ENCODE measurements around the gene LHFPL3.
"Not testable (repeated sequence)": the region's sequence is repeated elsewhere in the genome, so short reads cannot be mapped to it uniquely, and the experiment has no call there.

The LHFPL3 gene

DNA sequence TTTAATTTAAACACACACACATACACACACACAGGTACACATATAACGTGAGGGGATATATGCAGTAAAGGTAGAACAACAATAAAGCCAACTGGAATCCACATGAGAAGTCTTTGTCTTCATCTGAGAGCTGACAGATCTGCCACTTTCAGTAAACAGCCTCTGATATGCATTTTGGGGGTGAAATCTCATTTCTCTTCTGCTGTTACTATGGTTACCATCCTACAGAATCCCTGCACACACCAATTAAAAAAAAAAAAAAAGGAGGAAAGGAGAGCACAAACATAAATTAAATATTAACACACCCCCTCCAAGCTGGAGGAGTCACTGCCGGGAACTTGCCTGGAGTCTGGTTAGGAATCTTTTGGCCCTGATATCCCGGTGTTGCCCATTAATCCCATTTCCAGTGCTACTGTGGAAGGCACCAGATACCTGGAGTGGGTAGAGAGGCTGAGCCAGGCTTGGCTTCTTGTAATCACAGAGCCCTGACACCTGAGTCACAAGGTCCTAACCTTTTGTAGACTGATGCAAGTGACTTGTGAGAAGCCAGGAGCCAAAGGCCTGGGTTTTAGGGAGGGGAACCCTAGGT, 169.1 kb downstream of the LHFPL3 start:
- no peak for DNase-seq

GRCh38 chr7:104499975-104500374, 171.6 kb downstream of the LHFPL3 start:
- DNase-seq: no peak

GRCh38 chr7:104509874-104510273, 181.5 kb downstream of the LHFPL3 start:
- no peak for DNase-seq

DNA sequence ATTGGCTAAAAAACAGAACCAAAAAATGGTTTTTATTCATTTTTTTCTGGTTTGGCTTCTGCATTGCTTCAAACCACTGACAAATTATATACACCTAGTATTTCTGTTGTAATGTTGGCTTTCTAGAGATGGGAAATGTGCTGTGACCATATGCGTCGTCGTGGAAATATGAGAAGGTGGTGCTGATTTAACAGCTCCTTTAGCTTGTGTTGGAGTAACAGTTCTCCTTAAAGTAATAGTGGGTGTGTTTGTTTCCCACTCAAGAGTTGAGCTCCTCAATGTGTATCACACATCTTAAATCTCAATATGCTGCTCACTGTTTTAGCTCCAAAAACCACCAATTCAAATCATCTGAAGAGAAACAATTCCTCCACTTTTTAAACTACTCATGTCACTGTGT, 196.4 kb downstream of the LHFPL3 start:
- DNase-seq: no peak

DNA sequence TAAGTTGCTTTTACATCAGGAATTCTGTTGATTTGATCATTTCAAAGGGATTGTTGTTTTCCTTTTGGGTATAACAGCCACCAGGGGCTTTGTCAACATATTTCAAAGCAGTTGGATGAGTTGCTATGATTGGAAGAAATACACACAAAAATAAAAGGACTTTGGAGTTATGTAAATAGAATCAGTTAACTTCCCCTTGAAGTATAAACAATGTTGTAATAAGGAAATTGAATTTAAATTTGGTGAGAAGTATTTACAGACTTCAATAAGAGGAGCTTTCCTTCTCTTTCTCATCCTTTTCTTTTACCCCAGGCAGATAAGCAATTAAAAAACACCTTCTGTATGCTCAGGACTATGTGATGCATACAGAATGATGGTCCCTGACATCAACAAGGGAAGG, 199.7 kb downstream of the LHFPL3 start:
- DNase-seq: no peak

DNA sequence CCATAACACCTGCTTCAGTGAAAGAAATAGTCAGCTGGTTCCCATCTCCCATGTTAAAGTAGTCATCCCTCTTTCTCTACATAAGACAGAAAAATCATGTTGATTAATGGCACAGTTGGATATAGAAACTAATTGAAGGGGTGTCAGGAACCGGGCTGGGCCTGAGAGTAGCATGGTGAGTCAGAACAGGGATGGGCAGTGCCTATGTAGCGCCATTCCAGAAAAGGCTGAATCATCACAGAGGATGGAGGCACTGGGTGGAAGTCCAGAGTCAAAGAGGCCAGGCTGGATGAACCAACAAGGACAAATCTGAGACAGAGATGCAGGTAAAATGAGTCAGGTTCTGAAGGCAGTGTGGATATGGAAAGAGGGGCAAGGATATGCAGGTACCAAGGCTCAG, 201.2 kb downstream of the LHFPL3 start:
- no peak for DNase-seq

DNA sequence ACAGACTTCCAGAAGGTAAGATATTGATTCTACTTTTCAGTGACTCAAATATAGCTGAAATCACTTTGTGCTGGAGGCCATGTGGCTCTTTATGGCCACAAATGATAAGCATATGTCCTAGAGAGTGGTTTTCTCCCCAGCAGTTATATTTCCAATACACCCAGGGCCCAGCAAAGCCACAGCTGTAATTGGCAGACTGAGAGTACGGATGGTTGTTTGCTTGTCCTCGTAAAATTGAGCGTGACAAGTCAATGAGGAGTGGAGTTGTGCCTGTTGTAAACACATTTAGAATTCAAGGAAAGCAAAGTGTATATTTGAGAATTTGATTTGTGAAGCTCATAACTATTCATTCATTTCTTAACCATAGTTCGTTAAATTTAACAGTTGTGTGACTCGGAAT, 201.8 kb downstream of the LHFPL3 start:
- no peak for DNase-seq

DNA sequence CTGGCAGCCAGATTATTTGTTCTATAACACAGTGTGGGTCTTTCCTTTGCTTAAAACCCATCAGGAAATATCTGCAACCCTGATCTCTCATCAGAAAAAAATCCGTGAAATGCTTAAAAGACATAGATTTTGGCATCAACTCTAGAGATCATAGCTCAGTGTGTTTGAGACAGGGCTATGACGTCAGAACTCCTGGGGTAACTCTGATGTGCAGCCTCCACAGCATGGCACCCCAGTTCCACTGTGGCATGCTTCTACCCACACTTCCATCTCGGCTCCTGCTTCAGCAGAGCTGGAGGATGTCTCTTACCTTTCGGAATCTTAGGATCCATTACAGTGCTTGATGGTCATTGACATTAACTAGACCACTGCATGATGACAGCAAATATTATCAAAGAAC, 205.7 kb downstream of the LHFPL3 start:
- no peak for DNase-seq

GRCh38 chr7:104535841-104536240, 207.4 kb downstream of the LHFPL3 start:
- DNase-seq: no peak

GRCh38 chr7:104536956-104537355, 208.6 kb downstream of the LHFPL3 start:
- peak; percentile 50 for DNase-seq

GRCh38 chr7:104538152-104538551, 209.7 kb downstream of the LHFPL3 start:
- DNase-seq: no peak

DNA sequence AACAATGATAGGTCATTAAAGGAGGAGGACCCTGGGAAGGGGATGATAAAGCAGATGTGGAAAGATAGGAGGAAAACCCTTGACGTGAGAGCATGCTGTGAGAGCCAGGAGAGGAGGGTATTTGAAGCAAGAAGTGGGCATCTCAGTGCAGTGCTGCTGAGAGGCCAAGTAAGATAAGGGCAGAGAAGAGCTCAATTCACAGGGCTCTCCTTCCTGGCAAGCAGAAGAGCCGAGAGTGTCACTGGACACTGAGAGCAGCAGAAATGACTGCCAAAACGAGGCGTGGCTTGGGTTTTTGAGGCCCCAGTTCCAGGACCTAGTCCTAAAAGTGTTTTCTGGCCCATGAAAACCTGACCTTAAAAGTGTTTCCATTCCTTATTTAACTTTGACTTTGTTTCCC, 213.5 kb downstream of the LHFPL3 start:
- DNase-seq: no peak

GRCh38 chr7:104548861-104549260, 220.5 kb downstream of the LHFPL3 start:
- peak; percentile 28 for DNase-seq

DNA sequence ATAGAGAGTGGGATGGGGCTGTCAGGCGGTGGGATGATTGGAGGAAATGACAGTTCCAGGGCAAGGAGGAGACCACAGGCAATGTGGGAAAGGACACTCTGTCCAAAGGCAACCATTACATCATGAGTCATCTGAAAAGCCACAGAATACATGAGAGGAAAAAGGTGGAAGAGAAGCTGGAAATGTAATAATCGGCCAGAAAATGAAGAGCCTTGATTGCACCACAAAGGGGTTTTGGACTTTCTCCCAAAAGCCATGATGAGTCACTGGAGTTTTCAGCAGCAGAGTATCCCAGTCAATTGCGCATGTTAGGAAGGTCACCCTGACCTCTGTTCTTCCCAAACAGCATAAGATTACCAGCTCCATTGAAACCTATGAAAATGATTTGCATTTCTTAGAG, 222.0 kb downstream of the LHFPL3 start:
- DNase-seq: no peak

GRCh38 chr7:104551226-104551625, 222.8 kb downstream of the LHFPL3 start:
- DNase-seq: no peak

GRCh38 chr7:104552102-104552501, 223.7 kb downstream of the LHFPL3 start:
- no peak for DNase-seq

DNA sequence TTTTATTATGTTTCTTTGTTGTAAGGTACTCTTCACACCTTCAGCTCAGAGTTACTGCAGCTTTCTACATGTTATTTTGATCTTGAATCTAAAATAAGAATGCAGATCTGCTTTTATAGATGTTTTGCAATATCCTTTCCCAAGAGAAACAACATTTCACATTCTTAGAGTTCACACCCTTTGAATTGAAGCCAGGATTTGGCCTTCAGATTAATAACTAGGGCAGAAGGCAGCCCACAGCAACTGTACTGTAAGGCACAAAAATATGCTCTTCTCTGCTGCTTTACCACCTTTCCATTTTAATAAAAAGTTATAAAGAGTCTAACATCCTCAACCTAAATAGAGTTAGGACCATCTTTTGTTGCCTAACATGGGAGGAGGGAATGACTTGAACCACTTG, 224.7 kb downstream of the LHFPL3 start:
- no peak for DNase-seq

DNA sequence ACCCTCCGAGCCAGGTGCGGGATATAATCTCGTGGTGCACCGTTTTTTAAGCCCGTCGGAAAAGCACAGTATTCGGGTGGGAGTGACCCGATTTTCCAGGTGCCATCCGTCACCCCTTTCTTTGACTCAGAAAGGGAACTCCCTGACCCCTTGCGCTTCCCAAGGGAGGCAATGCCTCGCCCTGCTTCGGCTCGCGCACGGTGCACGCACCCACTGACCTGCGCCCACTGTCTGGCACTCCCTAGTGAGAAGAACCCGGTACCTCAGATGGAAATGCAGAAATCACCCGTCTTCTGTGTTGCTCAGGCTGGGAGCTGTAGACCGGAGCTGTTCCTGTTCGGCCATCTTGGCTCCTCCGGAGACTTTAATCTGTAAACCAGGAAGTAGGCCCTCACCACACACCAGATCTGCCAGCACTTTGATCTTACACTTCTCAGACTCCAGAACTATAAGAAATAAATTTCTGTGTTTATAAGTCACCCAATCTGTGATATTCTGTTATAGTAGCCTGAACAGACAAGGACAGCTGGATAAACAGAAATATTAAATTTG, 235.0 kb downstream of the LHFPL3 start:
- DNase-seq: not testable (repeated sequence)

GRCh38 chr7:104569751-104570150, 241.3 kb downstream of the LHFPL3 start:
- DNase-seq: no peak

DNA sequence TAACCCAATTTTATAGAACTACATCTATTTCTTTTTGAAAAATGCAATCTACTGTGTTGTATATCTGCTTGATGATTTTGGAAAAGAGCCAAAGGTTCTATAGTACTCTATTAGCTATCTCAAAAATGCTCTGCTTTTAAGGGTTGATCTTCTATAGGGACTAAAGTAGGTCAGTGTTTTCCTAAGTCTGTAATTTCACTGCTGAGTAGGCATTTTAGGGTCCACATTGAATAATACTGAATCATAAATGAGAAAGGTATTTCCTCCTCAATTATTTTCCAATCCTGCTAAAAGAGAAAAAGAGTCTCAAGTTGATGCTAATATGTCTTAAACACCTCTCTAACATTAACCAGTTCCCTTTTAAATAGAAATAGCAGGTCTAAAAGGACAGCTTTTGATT, 244.2 kb downstream of the LHFPL3 start:
- DNase-seq: no peak

GRCh38 chr7:104584620-104585019, 256.2 kb downstream of the LHFPL3 start:
- no peak for DNase-seq

DNA sequence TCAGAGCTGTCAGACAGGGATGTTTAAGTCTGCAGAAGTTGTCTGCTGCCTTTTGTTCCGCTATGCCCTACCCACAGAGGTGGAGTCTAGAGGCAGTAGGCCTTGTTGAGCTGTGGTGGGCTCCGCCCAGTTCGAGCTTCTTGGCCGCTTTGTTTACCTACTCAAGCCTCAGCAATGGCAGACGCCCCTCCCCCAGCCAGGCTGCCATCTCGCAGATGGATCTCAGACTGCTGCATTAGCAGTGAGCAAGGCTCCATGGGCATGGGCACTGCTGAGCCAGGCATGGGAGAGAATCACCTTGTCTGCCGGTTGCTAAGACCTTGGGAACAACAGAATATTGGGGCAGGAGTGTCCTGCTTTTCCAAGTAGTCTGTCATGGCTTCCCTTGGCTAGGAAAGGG, 267.2 kb downstream of the LHFPL3 start:
- not testable (repeated sequence) for DNase-seq

DNA sequence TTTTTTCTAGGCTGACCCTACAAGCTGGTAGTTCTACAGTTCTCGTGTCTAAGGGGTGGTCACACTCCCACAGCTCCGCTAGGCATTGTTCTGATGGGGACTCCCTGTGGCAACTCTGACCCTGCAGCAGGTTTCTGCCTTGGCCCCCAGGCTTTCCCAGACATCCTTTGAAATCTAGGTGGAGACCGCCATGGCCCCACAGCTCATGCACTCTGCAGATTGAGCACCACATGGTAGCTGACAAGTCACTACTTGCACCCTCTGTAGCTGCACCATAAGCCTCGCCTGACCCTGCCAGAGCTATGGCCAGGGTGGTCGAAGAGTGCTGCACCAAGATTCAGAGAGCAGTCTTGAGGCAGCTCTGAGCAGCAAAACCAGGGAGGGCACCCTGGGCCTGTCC, 275.6 kb downstream of the LHFPL3 start:
- no peak for DNase-seq

DNA sequence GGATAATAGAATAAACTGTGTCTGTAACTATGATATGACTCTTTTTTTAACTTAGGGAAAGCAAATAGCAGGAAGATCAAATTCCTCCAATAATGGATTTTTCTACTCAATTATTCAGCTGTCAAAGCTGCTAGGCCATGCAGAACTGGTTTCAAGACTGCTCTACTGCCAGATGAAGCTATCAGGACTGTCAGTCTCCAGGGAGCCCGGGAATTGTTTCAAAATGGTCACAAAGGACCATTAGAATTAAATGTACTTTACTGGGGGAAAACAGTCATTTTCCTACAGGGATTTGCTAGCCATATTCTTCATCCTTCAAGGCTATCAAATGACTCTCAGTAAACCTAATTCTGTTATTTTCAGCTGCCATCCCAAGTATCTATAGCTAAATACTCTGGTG, 276.3 kb downstream of the LHFPL3 start:
- no peak for DNase-seq

GRCh38 chr7:104621321-104621720, 292.9 kb downstream of the LHFPL3 start:
- no peak for DNase-seq
